Retinal pigment epithelial cell (primary cell): ENCODE results near the gene RNASE1.

Experiments used
- DNase-seq: peaks from one replicate; pipeline ENCODE4 v3.0.0-alpha.2; 2010; ENCODE audit warnings: low read depth
- H3K4me3 ChIP-seq: 2 replicates; pipeline ENCODE4 v1.5.1; 2011; ENCODE audit warnings: mild to moderate bottlenecking, low read length, control low read depth, moderate library complexity
- CTCF ChIP-seq: conservative IDR thresholded peaks from 2 replicates; pipeline ENCODE4 v1.5.1; 2011; ENCODE audit warnings: low read depth, low read length, control low read depth, inconsistent platforms

The RNASE1 gene

GRCh38 chr14:20751963-20752562, 50.6 kb downstream of the RNASE1 start:
- DNase-seq: no peak
- H3K4me3 ChIP-seq: no peak overlapping the region
- no peak for TF ChIP-seq CTCF
